HepG2 (cell line): ENCODE measurements around the gene LRRC55. TPM values are rescaled to one million over a fixed set of nuclear protein-coding genes. Genes with fewer than 3 reads are reported as not detected.

Experiments used
- AFF4 ChIP-seq: sonication (generic); formaldehyde crosslinking; IDR thresholded peaks from 2 replicates; pipeline ENCODE4 v1.4.0; 2020; ENCODE audit warnings: missing genetic modification reagents
- CENPT ChIP-seq: sonication (generic); formaldehyde crosslinking; IDR thresholded peaks from 2 replicates; pipeline ENCODE4 v1.8.0; 2022; ENCODE audit warnings: low read depth, mild to moderate bottlenecking, moderate library complexity, missing genetic modification reagents
- DPF2 ChIP-seq: sonication (generic); formaldehyde crosslinking; IDR thresholded peaks from 2 replicates; pipeline ENCODE4 v1.4.0; 2020; ENCODE audit warnings: mild to moderate bottlenecking, low read depth, missing genetic modification reagents, borderline replicate concordance
- THAP11 ChIP-seq: IDR thresholded peaks from 2 replicates; pipeline ENCODE4 v1.6.1; 2016; ENCODE audit warnings: missing biosample characterization, missing genetic modification reagents
- ZNF33B ChIP-seq: sonication (generic); formaldehyde crosslinking; IDR thresholded peaks from 2 replicates; pipeline ENCODE4 v1.5.1; 2020; ENCODE audit warnings: mild to moderate bottlenecking, missing genetic modification reagents
- polyA plus RNA-seq, 8 experiments: library from polyadenylated mRNA; depleted of rRNA in 3 of 8; stranded (reverse) in 7 of 8; unstranded in 1 of 8; fragments of >200 nt; fragmentation: Illumina TruSeq in 4 of 8; extraction: Trizol in 4 of 8; gene quantifications; 2 replicates each; pipeline versions ENCODE4 v1.2.1 to v1.2.3, GENCODE V29; 2011 to 2016; ENCODE audit warnings: low read depth in 4 of 8, missing spikeins in 1 of 8, mixed read lengths in 1 of 8; ENCODE audit not compliant: insufficient read depth in 1 of 8
- total RNA-seq, 5 experiments: library from RNA; depleted of rRNA; stranded (reverse); fragments of >200 nt; fragmentation: Illumina TruSeq; extraction: Trizol; gene quantifications; 2 replicates each; pipeline ENCODE4 v1.2.3, GENCODE V29; 2016; ENCODE audit warnings: low read depth in 1 of 5
- TF ChIP-seq, protein P1 (sequence below): sonication (generic); formaldehyde crosslinking; IDR thresholded peaks from 2 replicates; pipeline ENCODE4 v1.4.0; 2020; ENCODE audit warnings: missing genetic modification reagents

LRRC55 gene
- total and polyA plus RNA-seq, 2 of the 13 experiments (the other 11 are each of a cell fraction or from before 2014, with no cell fraction given): not detected

DNA sequence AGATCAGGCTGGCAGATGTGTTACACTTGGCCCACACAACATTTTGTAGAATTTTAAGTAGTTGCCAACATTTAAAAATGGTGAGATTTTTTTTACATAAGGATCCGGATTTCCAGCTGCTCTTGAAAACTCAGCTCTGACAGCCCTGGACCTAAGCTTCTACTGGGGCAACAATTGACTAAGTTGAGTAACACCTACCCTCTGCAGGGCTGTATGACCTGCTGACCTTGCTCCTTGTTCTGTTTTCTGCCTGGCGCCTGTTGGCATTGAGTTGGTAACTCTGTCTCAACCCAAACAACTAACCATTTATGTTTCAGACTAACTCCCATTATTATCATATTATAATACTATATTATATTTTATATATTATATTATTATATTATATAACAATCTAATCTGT, 21.1 kb upstream of the LRRC55 start (continued):
- TF ChIP-seq DPF2 (no peak), AFF4 (CRISPR knock-in tag) (no peak), THAP11 (CRISPR knock-in tag) (no peak), CENPT (CRISPR knock-in tag) (no peak), ZNF33B (no peak)
- TF ChIP-seq, protein P1, sequence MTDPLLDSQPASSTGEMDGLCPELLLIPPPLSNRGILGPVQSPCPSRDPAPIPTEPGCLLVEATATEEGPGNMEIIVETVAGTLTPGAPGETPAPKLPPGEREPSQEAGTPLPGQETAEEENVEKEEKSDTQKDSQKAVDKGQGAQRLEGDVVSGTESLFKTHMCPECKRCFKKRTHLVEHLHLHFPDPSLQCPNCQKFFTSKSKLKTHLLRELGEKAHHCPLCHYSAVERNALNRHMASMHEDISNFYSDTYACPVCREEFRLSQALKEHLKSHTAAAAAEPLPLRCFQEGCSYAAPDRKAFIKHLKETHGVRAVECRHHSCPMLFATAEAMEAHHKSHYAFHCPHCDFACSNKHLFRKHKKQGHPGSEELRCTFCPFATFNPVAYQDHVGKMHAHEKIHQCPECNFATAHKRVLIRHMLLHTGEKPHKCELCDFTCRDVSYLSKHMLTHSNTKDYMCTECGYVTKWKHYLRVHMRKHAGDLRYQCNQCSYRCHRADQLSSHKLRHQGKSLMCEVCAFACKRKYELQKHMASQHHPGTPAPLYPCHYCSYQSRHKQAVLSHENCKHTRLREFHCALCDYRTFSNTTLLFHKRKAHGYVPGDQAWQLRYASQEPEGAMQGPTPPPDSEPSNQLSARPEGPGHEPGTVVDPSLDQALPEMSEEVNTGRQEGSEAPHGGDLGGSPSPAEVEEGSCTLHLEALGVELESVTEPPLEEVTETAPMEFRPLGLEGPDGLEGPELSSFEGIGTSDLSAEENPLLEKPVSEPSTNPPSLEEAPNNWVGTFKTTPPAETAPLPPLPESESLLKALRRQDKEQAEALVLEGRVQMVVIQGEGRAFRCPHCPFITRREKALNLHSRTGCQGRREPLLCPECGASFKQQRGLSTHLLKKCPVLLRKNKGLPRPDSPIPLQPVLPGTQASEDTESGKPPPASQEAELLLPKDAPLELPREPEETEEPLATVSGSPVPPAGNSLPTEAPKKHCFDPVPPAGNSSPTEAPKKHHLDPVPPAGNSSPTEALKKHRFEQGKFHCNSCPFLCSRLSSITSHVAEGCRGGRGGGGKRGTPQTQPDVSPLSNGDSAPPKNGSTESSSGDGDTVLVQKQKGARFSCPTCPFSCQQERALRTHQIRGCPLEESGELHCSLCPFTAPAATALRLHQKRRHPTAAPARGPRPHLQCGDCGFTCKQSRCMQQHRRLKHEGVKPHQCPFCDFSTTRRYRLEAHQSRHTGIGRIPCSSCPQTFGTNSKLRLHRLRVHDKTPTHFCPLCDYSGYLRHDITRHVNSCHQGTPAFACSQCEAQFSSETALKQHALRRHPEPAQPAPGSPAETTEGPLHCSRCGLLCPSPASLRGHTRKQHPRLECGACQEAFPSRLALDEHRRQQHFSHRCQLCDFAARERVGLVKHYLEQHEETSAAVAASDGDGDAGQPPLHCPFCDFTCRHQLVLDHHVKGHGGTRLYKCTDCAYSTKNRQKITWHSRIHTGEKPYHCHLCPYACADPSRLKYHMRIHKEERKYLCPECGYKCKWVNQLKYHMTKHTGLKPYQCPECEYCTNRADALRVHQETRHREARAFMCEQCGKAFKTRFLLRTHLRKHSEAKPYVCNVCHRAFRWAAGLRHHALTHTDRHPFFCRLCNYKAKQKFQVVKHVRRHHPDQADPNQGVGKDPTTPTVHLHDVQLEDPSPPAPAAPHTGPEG (CRISPR knock-in tag): no peak
- TF ChIP-seq, all 625 proteins: peak for 0
